HG03066 (cell line): Measurements from ENCODE around the gene NTNG2.

Experiments
- ATAC-seq: cut with Tn5 transposase; IDR thresholded peaks from one replicate; pipeline ENCODE4 v1.9.1; 2021; ENCODE audit warnings: low read depth; ENCODE audit not compliant: unreplicated experiment

The NTNG2 gene

DNA sequence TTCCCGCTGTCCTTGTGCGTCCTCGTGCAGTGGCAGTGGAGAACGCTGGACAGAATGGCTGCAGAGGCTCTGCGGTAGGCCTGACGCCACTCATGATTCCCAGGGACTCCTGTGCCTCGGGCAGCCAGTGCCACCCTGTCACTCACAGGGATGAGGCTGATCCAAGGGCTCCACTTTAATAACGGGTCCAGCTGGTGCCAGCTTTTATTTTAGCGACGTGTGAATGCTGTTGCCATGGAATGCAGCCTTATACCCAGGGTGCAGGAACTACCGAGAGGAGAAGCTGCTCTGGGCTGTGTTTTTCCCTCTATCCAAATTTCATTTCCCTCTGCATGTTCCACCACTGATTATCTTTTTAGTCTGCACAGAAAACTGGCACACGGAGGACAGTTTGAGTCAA lies 15.8 kb upstream of the NTNG2 start:
- no peak for ATAC-seq

DNA sequence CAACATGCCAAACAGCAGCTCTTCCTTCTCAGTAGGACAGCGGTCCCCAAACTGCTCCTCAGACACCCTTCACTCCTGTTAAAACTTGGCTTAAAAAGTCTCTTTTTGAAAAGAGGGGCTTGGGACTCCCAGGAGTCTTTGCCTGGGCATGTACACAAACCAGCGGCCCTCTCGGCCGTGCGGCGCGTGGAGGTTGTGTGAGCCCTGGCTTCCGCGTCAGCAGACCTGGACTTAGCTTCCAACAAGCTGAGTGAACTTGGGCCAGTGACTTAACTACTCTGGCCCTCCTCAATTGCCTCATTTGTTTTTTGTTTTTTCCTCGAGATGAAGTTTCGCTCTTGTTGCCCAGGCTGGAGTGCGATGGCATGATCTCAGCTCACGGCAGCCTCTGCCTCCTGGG lies 15.3 kb upstream of the NTNG2 start:
- ATAC-seq, result no peak

DNA sequence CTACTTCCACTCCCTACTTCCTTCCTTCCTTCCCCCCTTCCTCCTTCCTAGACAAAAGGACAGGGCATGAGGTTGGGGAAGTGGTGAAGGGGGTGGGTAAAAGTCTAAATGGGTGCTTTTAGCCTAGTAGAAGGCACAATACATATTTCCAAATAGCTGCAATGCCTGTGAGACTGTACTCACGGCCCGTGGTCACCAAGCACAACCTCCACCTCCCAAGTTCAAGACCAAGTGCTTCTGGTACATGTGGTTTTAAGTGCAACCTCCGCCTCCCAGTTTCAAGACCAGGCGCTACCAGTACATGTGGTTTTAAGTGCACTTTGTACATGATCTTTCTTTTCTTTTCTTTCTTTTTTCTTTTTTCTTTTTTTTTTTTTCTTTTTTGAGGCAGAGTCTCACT lies 14.5 kb upstream of the NTNG2 start:
- ATAC-seq, result no peak

DNA sequence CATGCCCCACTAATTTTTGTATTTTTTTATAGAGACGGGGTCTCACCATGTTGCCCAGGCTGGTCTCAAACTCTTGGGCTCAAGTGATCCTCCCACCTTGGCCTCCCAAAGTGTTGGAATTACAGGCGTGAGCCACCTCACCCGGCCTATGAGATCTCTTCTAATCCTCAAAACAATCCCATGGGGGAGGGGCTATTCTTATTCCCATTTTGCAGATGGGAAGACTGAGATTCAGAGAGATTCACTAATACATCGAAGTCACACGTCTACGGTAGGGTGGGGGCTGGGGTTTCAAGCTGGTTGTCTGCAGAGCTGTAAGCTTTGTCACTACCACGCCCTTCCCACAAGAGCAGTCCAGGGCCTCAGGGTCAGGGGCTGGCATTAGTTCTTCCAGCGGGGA lies 14.0 kb upstream of the NTNG2 start:
- no peak for ATAC-seq

DNA sequence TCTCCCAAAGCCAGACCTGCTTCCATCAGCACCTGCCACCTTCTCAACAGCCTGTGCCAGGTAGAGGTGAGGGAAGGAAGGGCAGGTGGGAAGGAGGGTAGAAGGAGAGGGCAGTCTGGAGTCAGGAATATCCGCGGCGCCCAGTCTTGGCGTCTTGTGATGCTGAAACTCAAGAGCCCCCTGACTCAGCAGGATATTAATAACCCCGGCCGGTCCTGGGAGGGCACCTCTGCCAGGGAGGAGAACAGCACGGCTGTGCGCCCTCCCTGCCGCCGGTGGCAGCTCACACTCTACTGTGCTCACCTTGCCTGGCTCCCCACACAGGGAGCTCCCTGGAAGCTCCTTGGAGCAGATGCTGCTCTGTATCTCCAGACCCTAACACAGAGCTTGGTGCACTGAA lies 11.6 kb upstream of the NTNG2 start:
- no peak for ATAC-seq

DNA sequence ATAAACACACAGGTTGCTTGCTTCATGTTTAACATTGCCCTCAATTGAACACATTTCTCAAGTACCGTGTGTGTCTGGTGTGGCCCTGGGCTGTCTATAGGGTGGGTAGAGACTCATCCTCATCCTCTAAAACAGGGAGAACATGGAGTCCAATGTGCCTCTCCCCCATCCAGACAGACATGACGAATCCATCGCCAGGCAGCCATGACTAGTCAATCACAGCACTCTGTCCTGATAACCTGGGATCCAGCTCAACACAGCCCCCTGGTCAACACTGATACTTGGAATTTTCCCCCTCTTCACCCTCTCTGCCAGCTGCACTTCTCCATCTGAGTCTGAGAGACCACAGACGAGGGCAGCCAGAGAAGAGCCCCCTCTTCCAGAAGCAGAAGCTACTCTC lies 10.7 kb upstream of the NTNG2 start:
- ATAC-seq, result no peak

DNA sequence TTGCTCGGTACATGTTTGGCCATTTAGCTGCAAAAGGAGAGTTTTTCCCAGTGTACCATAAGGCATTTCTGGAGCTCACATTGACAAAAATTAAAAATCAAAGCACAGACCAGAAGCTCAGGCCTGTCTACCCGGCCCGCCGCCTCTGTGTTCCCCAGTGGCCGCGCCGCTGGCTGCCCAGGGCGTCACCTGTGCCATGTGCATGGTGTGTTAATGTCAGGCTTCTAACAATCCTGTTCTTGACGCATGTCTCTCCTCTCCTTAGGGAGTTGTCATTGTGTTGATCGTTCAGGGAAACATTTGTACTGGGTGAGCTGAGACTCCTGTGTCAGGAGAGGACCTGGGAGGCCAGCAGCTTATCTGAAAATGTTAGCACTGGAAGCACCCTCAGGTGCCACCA lies 9.6 kb upstream of the NTNG2 start:
- ATAC-seq, result no peak

DNA sequence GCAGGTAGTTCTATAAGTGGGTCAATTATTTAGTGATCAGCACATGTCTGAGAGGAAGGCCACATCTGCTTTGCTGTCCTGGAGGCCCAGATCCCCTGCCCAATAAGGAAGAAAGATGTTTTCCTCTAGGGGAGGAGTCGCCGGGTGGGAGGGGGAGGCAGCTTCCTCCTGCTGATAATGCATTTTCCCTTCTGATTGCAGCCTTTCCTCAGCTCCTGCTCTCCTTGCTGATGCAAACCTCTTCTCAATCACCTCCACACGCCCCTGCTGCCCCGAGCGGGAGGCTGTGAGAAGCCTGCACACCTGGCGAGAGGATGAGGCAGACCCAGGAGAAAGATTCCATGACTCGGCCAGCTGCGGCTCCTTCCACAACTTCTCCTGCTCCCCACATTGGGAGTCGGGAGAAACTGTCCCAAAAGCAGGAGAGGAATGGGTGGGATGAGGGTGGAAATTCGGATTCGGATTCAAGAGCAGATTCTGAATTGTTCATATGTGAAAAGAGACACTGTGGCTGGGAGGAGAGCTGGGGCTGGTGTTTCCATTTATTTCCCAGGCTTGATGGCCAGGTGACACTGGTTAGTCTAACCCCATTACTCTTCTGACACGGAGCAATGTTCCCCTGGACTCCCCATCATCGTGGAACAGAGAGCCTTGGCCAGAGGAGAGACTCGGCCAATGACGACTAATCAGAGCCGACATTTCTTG lies 6.8 kb upstream of the NTNG2 start:
- ATAC-seq, result no peak

DNA sequence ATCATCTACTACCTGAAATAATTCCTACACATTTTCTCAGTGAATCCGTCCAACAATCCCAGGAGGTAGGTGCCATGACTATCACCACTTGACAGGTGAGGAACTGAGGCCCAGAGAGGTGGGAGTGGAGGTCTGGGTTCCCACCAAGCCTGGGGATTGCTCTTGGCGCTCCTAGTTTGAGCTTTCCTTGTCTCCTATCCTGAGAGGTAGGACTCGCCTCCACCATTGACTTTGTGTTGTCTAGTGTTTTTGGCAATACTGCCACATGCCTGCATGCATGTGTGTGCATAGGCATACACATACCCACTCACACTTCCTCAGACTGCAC lies 6.3 kb upstream of the NTNG2 start:
- no peak for ATAC-seq

DNA sequence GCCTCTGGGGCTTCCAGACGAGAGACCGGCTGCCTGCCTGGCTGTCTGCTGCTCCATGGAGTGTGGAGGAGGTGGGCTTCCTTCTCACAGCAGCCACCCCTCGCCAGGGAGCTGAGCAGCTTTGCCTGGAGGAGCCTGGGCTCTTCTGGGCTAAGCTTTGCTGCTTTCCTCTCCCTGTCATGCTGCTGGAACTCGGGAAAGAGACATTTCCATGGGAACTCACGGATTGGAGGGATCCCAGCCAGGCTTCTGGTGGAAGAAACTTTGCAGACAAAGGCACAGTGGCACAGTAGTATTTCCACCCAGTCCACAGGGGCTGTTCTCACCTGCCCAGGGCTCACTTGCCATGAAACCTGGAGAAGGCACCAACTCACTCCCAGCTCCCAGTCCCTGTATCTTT lies 5.6 kb upstream of the NTNG2 start:
- no peak for ATAC-seq

DNA sequence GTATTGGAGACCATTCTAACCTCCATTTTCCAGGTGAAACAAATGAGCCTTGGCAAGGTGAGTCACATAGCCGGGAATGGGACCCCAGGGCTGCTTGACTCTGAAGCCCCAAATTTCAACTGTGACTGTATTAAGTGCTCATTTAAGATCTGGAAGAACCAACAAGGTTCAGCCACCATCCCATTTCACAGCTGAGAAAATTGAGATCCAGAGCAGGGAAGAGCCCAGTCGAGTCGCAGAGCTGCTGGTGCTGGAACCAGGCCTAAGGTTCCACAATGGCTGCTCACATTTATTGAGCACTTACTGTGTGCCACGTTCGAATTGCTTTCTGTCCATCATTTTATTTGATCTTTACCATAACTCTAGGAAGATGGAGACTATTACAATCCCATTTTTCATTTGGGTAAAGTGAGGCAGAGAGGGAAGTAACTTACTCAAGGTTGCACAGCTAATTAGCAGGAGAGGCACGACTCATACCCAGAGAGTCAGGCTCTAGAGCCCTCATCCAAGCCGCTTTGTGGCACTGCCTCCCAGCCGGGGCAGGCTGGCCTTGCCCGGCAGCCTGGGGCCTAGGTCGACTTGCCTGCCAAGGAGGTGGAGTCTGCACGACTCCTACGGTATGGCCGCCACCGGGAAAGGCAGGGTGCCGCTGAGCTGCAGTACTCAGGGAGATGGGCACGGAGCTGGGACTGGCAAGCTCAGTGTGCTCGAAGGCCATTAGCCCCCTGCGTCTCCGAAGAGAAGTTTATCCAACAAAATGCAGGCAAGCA lies 4.3 kb upstream of the NTNG2 start:
- ATAC-seq, result no peak

DNA sequence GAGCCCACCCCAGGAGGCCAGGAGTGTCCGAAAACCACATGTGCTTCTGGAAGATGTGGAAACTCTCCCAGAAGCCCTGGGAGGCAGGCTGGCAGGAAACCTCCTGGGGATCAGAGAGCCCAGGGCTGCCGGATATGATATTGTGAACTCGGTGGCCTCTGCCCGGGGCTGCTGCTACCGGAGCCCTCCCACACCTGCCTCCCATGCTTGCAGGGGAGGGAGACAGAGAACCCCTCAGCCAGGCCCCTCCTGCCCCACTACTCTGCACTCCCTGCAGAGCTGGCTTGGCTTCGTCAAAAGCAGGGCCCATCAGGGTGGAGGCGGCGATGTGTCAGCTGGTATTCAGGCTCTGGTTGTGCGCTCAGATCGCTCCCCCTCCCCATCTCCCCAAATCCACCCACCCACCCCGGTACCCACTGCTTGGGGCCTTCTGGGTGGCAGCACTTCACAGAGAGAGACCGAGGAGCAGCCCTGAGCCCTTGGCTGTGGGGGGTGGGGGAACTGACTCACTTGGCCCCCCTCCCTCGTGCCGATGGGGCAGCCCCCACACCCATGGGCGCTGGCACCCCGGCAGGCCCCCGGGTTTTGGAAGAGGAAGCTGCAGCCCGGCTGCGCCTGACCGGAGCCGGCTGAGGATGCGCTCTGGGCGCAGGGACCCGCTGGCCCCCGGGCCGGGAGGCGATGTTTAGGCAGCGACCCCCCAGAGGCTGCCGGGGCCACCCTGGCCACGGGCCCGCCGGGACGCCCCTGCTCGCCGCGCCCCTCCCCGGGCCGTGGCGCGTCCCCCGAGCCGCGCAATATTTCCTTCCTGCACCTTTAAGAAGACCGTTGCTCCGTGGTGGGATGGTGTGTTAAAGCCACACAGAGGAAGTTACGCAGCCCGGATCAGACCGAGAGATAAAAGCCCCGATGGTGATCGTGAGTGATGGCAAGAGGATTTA lies 786 bp upstream of the NTNG2 start:
- ATAC-seq, result no peak

DNA sequence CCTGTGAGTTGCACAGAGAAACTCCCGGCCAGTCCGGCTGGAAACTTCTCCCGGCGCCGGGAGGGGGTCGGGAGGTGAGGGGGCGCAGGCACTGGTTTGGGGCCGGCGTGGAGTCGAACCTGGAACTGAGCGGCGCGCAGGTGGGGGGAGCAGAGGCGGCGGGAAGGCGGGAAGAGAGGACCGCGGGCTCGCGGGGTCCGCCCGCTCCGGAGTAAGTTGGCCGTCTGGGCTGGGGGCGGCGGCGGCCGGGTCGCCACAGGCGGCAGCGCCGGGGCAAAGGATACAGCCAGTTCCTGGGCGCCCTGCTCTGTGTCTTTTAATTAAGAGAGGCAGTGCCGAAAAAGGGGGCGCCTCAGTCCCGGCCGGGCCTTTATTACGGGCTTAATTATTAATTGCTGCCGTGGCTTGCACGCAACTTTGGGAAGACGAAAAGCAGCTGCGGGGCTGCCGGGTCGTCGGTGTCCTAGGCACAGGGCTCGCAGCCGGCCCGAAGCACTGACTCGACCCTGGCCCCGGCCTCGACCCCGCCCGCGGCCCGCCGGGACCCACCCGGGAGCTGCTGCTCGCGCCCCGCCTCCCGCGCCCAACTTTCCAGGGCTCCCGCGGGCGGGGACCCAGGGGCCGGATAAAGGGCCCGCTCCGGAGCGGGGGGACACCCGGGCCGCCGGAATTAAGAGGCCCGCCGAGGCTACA lies 1.1 kb downstream of the NTNG2 start:
- ATAC-seq, result no peak

DNA sequence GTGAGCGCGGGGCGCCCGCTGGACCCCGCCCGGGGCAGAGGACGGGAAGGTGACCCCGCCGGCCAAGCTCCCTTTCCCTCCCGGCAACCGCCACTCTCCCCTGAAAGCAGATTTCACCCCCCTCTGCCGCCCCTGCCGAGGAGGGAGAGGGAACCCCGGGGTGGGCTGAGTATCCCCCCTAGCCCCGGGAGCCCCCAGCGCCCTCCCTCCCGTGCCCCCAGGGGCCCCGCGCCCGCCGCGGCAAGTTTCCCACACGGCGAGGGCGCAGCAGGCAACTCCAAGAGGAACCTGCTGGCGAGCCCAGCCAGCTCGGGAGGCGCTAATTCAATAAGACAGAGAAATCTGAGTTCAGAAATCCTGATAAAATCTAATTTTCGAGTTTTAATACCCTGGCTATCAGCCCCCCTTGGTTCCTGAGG lies 1.6 kb downstream of the NTNG2 start:
- ATAC-seq, result no peak

DNA sequence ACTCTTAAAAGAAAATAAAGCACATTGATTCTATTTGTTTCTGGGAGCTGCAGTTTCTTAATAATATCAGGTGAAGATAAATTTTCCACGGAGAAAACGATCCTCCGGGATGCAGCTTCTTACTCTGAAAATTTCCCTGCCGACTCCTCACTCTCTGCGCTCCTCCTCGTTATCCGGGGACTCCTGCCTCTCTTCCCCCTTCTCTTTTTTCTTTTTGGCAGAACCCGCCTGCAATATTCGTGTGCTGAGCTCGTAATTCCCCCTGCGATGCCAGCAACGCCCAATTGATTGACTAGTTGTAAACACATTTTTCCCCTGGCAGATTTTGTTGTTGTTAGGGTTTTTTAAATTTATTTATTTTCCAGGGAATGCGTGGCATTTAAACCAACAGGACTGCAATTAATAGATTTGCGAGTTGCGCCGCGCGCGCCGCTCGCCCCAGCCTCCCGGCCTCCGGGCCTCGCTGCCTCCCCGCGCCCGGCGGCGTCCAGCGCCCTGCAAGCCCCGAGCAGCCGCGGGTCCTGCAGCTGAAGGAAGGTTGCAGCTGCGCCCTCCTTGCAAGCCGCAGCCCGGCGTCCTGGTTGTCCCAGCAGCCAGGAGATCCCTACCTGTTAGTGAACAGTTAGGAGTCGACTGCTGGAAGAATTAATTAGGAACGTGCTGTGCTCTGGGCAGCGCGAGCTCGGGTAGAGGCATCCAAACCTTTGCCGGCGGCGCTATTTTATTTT lies 2.2 kb downstream of the NTNG2 start:
- no peak for ATAC-seq

DNA sequence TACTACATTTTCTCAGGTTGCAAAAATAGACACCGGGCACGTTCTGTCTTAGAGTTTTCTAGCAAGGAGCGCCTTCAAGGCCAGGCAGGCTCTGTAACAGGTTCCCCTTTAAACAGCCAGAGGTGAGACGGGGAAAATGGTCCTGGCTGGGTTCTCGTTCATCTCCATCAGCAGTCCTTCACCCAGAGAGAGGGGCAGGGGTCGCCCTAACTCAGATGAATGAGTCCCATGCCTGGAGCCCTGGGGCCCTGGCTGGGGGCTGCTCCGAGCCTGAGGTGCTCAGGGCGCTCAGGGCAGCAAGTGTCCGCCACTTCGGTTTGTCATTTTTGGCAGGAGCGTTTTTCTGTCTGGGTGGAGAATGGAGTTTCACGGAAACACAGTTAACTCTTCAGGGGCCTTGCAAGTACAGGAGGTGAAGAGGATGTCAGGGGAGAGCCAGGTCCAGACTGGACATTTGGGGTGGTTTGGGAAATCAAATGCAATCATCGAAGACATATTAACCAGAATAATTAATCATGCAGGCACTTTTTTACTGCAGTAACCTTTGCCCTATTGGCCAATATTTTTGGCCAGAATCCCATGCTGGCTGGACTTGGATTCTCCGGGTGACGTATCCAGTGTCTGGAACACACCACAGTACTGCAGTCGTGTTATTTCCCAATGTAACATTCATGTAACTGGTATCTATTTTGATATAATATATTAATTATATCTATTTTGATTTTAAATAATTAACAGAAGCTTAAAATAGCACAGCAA lies 2.9 kb downstream of the NTNG2 start:
- no peak for ATAC-seq

DNA sequence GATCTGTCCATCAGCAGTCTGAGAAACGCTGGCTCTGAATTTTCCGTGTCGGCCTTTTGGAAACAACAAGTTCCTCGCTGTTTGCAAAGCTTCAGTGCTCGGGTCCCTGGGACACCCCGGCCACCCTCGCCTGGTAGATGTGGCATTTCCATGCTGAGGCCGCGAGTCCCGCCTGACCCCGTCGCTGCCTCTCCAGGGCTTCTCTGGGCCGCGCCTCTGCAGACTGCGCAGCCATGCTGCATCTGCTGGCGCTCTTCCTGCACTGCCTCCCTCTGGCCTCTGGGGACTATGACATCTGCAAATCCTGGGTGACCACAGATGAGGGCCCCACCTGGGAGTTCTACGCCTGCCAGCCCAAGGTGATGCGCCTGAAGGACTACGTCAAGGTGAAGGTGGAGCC lies 4.7 kb downstream of the NTNG2 start:
- ATAC-seq, result no peak

DNA sequence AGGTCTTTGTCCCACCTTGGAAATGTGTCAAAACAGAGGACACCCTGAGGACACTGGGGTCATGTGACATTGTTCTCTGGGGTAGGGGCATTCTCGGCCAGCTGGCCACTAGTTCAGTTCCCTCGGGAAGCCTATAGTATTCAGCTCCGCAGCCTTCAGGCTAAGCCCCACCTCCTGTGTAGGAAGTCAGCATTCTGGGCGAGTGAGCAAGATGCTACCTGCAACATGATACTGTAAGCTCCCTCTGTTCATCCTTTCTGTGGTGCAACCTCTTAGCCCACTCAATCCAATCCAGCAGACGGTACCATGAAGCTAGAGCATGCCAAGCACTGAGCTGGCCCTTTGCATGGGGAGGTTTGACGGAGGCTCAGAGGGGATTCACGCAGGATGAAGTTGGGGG lies 5.3 kb downstream of the NTNG2 start:
- no peak for ATAC-seq

DNA sequence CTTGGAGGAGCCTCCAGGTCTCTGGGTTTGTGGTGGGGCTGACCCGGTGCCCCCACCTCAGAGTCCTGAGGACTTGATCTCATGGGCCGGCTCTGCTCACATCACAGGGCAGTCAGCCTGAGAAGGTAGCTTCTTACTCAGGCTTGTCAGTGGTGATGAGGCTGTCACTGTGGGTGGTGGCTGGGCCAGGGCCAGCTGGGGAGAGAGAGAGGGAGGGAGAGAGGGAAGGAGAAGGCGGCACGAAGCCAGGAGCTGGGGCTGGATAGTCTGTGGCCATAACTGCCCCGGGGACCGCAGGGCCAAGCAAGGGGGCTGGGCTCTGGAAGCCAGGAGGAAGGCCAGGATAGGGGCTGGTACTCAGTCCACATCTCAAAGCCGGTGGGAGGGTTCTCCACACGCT lies 6.5 kb downstream of the NTNG2 start:
- ATAC-seq, result no peak

DNA sequence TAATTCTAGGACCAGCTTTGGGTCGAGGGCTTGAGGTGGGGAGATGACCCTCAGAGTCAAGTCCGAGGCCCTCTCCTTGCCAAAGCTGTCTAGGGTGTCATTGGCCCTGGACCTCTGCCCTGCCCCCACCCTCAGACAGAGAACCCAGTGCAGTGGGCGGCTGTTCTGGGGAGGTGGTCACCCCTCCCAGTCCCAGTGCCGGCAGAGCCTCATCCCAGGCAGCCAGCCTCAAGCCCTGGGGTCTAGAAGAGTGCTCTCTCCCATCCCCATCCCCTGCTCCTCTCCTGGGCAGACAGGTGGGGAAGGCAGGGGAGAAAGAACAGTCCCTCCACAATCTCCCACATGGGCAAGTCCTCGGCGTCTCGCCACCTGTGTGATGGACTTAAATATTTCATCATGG lies 7.0 kb downstream of the NTNG2 start:
- no peak for ATAC-seq
